ENCODE measurements around the gene BTG4. TPM values are rescaled to one million over a fixed set of nuclear protein-coding genes. Genes with fewer than 3 reads are reported as not detected.

Gene BTG4
- total RNA-seq, 4 donors from 2014 or later, result not detected

DNA sequence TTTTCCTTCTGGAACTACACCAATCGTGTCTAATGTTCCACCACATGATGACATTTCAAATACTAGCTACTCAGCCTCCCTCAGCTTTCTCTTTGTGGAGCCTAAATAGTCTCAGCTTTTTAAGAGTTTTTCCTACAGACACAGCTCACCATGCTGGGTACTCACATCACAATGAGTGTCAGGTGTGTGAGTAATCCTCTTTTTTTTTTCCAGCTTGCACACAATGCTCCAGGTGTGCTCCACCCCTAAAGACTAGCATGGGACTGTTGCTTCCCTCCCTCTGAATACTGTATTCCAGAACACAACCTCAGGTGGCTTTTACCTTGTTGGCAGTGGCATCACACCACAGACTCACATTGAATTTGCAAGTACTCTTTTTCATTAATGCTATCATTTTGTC lies 11.7 kb downstream of the BTG4 start:
- no peak overlapping the region for H3K27ac ChIP-seq
- H3K9me3 ChIP-seq, result no peaks in the 10 kb centered on the region
- no peaks in the 10 kb centered on the region for H3K27me3 ChIP-seq
- ATAC-seq, result no peak
- H3K4me1 ChIP-seq, result no peaks in the 10 kb centered on the region
- no peak overlapping the region for H3K4me3 ChIP-seq
- TF ChIP-seq POLR2A (IDR thresholded peaks at IDR 0.05) (no peak), POLR2AphosphoS5 (IDR thresholded peaks at IDR 0.05) (no peak), EP300 (IDR thresholded peaks at IDR 0.05) (no peak)
- TF ChIP-seq, protein P1, sequence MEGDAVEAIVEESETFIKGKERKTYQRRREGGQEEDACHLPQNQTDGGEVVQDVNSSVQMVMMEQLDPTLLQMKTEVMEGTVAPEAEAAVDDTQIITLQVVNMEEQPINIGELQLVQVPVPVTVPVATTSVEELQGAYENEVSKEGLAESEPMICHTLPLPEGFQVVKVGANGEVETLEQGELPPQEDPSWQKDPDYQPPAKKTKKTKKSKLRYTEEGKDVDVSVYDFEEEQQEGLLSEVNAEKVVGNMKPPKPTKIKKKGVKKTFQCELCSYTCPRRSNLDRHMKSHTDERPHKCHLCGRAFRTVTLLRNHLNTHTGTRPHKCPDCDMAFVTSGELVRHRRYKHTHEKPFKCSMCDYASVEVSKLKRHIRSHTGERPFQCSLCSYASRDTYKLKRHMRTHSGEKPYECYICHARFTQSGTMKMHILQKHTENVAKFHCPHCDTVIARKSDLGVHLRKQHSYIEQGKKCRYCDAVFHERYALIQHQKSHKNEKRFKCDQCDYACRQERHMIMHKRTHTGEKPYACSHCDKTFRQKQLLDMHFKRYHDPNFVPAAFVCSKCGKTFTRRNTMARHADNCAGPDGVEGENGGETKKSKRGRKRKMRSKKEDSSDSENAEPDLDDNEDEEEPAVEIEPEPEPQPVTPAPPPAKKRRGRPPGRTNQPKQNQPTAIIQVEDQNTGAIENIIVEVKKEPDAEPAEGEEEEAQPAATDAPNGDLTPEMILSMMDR (IDR thresholded peaks at IDR 0.05), result no peak
- H3K36me3 ChIP-seq, result no peaks in the 10 kb centered on the region
- WGBS, 2 donors (ENCODE audit: low coverage in 1 of 2), result 69 to 70% methylated on average over 1 of the region's 1 CpG

DNA sequence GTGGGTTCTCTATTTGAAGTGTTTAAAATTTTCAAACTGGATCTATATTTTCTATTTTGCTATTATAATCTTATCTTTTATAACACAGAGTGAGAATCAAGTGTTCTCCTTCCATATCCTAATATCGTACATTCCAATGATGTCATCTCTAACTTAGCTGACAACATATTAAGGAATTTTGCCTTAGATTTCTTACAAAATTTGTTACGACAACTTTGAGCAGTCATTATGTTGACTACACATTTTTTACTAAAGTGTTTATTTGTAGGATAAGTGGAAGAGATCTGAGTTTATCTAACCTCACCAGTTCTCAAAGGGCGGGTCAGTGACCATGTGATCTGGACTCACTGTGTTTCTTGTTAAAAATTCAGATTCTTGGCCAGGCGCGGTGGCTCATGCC lies 12.7 kb downstream of the BTG4 start:
- Histone ChIP-seq H3K36me3 (no peaks in the 10 kb centered on the region), H3K4me1 (no peaks in the 10 kb centered on the region), H3K4me3 (no peak overlapping the region), H3K9me3 (no peaks in the 10 kb centered on the region), H3K27ac (no peak overlapping the region), H3K27me3 (no peaks in the 10 kb centered on the region)
- no peak for ATAC-seq
- 73 to 79% methylated on average over 2 to 5 of the region's 5 CpGs for WGBS, 2 donors (ENCODE audit: low coverage in 1 of 2)
- TF ChIP-seq, protein P1 (IDR thresholded peaks at IDR 0.05), result no peak
- TF ChIP-seq POLR2A (IDR thresholded peaks at IDR 0.05) (no peak), POLR2AphosphoS5 (IDR thresholded peaks at IDR 0.05) (no peak), EP300 (IDR thresholded peaks at IDR 0.05) (no peak)

DNA sequence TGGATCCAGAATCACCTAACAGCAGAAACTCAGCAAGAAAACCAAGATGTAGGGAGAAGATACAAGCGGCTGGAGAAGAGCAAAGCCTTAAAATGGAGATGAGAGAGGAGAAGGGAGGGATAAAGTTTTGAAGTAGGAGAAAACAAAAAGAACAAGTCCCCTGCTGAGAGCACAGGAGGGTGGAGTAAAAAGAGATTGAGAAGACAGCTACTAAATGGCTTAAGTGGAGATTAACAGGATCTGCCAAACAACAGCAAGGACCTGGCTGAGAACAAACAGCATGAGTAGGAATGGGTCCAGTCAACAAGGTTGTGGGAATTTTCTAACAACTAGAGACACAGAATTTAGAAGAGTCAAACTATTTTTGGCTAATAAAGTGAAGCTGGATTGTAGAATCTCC lies 18.1 kb downstream of the BTG4 start:
- no peak for TF ChIP-seq POLR2AphosphoS5 (IDR thresholded peaks at IDR 0.05)
- ATAC-seq, result no peak
- no peak overlapping the region for H3K27ac ChIP-seq
- WGBS, 2 donors (ENCODE audit: low coverage in 1 of 2), result 55% methylated on average over 1 of the region's 1 CpG; no CpG with 5 or more reads in 1 of the 2 donors
- H3K27me3 ChIP-seq, result peaks cover 3% of the 10 kb centered on the region
- peaks cover 0 to 3% (median 0%) of the 10 kb centered on the region in 3 donors for H3K9me3 ChIP-seq
- no peaks in the 10 kb centered on the region for H3K4me1 ChIP-seq
- no peaks in the 10 kb centered on the region for H3K36me3 ChIP-seq
- H3K4me3 ChIP-seq, result no peak overlapping the region

DNA sequence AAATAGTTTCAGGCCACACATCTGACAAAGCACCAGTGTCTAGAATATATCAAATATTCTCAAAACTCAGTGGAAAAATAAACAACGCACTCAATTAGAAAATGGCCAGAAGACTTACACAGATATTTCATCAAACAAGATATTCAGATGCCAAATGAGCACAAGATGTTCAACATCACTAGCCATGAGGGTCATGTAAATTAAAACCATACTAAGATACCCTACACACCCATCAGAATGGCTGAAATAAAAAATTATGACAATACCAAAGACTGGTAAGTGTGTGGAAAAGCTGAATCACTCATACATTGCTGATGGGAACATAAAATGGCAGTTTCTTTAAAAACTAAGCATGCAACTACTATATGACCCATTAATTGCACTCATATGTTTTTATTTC lies 21.7 kb downstream of the BTG4 start:
- no peak for TF ChIP-seq EP300 (IDR thresholded peaks at IDR 0.05)
- TF ChIP-seq, protein P1 (IDR thresholded peaks at IDR 0.05), result no peak
- no peak for TF ChIP-seq POLR2A (IDR thresholded peaks at IDR 0.05)
- no peak for TF ChIP-seq POLR2AphosphoS5 (IDR thresholded peaks at IDR 0.05)
- peaks cover 0 to 17% (median 0%) of the 10 kb centered on the region in 3 donors for H3K9me3 ChIP-seq
- no peaks in the 10 kb centered on the region for H3K36me3 ChIP-seq
- no peak overlapping the region for H3K27ac ChIP-seq
- H3K4me1 ChIP-seq, result no peaks in the 10 kb centered on the region
- no peak for ATAC-seq
- no peak overlapping the region for H3K4me3 ChIP-seq
- WGBS, 2 donors (ENCODE audit: low coverage in 1 of 2), result 71 to 89% methylated on average over 1 of the region's 1 CpG
- peaks cover 10% of the 10 kb centered on the region for H3K27me3 ChIP-seq

DNA sequence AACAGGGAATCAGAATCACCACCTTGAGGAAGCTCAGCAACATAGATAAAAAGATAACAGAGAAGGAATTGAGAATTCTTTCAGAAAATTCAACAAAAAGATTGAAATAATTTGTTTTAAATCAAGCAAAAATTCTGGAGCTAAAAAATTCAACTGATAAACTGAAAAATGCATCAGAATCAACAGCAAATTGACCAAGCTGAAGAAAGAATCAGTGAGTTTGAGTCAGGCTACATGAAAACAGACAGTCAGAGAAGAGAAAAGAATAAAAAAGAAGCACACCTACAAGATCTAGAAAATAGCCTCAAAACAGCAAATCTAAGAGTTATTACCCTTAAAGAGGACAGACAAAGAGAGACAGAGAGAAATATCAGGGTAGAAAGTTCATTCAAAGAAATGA lies 28.8 kb downstream of the BTG4 start:
- no peak for ATAC-seq
- TF ChIP-seq EP300 (IDR thresholded peaks at IDR 0.05) (no peak), POLR2A (IDR thresholded peaks at IDR 0.05) (no peak), POLR2AphosphoS5 (IDR thresholded peaks at IDR 0.05) (no peak)
- TF ChIP-seq, protein P1 (IDR thresholded peaks at IDR 0.05), result no peak
- Histone ChIP-seq H3K27ac (no peak overlapping the region), H3K4me3 (no peak overlapping the region), H3K9me3 (peaks cover 0 to 35% (median 0%) of the 10 kb centered on the region in 3 donors), H3K4me1 (no peaks in the 10 kb centered on the region), H3K27me3 (peaks cover 7% of the 10 kb centered on the region), H3K36me3 (no peaks in the 10 kb centered on the region)

Measured in gastroesophageal sphincter (tissue), 4 donors.